Activated CD8-positive, alpha-beta memory T cell treated with anti-CD3 and anti-CD28 coated beads, Interleukin-2, amount 50 U/mL, for 24 hours (primary cell): ENCODE data around the gene DGKG.

ENCODE experiments used
- DNase-seq: peaks from one replicate; pipeline ENCODE4 v3.0.0-alpha.2; 2020; ENCODE audit errors: extremely low read depth

DGKG gene

DNA sequence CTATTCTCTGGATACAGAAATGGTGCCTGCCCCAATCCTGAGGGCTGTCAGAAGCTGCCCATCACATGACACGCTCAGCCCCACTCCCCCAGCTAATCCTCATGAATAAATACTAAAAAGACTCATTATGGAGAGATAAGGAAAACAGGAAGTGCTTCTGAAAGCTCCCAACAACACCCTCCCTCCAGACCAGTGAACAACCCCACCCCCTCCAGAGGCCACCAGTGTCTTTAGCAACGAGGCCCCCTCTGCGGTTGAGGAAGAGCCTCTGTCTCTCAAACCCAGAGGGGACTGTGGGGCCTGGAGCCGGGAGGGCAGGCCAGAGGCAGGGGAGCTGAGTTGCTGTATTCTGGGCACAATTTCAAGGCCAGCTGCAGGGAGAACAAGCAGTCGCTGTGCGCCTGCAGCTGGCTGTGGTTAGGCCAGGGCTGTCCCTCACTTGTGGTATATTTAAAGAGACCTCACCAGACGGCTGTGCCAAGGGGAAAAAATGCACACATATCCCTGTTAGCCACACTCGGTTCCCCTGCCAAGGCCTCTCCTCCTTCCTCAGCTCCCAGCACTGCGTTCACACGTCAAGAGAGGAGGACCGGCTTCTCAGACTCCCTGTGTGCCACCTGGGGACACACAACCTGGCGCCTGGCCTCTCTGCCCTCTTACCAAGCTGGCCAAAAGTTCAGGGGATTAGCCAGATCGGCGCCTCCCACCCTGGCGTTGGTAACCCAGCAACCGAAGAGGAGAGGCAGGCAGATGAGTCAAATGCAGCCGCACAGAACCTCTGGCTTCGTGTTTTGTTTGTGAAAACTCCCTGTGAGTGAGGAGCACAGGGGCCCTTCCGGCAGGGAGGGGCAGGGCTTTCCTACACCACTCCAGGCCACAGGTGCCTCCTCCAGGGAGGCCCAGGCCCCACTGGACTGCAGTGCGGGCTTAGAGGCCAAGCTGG lies 152.0 kb downstream of the DGKG start:
- no peak for DNase-seq

DNA sequence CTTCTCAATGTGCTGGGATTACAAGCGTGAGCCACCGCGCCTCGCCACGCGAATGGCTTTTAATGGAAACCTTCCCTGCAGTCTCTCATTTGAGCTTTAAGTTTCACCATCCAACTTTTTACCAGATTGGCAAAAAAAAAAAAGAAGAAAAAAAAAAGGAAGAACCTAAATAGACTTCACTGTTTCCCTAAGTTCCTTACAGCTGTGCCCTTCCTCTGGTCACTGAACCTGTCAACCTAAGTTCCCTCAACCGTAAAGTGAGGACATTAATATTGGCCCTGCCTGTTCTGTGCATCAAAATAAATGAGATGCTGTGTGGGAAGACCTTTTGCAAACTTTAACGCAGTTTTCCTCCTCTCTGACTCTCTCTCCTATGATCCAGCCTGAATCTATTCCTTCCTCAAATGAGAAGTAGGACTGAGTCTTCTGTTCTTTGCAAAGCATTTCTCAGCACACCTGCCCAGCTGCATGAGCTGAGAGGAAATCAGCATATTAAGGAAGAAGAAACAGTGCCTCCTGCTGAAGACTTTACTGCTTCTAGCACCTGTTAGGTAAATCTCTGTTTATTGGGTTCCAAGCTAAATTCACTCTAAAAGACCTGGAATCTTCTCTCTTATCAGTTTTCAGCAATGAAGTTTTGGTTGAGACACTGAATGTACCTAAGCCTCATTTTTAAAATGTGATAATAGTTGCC lies 153.6 kb downstream of the DGKG start:
- no peak for DNase-seq

DNA sequence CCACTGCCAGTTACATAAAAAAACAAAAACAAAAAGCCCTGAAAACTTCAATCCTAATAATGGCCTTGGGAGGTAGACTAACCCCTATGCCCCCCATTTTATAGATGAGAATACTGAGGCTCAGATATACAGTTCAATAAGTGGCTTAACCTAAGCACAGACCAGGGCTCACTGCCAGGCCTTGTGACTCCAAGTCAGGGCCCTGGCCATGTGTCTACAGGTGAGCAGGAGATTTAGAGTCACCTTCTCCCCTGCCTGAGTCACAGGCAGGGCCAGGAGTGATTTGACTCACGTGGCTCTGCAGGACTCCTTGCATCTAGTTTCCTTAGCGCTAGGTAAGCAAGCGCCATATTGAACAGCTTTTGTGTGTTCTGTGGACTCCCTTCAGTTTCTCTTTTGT lies 154.5 kb downstream of the DGKG start:
- DNase-seq = no peak

DNA sequence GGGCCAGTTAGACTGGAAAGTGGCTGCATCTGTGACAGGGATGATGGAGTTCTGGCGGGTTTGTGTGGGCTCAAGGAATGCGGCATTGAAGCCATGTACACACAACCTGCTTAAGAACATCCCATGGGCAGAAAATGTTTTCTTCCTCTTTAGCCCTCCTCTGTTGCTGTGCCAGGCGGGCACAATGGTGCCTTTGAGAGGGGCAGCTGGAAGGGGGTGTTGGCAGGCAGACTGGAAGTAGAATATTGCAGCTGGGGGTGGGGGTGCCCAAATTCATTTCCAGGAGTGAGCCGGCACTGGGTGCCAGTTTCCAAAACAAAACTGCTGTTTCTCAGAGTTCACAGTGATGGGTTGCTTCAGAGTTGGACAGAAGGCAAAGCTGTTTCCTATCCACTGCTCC lies 161.3 kb downstream of the DGKG start:
- no peak for DNase-seq

DNA sequence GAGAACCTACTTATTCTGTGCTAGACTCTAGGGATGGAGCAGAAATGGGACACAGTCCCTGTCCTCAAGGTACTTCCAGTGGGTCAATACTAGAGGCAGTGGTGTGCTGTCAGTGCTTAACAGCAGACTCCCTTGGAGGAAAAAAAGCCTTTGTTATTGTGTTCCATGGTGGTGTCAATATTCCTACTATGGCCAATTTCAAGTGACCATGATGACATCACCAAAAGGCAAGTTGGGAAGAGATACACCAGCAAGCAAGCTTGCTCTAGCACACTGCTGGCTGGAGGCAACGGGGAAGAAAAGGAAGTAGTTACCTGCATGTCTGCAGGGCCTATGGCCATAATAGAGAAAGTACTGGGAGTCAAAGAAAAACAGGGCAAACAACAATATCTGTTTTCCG lies 163.6 kb downstream of the DGKG start:
- DNase-seq = no peak

DNA sequence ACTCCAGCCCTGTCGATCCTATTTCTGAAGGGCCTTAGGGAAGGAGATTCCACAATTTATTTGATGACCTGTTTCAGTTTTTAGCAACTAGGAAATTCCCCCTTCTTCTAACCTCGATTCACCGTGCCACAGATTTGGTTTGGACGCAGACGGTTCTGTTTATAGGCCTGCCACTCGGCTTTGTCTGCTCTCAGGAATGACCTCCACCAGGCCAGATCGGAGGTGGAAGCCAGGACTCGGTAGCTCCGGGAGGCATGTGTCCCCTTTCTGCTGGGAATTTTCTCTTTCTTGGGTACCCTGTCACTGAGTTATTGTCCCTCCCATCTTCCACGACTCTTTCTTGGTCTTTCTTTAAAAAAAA lies 167.6 kb downstream of the DGKG start:
- DNase-seq = no peak

DNA sequence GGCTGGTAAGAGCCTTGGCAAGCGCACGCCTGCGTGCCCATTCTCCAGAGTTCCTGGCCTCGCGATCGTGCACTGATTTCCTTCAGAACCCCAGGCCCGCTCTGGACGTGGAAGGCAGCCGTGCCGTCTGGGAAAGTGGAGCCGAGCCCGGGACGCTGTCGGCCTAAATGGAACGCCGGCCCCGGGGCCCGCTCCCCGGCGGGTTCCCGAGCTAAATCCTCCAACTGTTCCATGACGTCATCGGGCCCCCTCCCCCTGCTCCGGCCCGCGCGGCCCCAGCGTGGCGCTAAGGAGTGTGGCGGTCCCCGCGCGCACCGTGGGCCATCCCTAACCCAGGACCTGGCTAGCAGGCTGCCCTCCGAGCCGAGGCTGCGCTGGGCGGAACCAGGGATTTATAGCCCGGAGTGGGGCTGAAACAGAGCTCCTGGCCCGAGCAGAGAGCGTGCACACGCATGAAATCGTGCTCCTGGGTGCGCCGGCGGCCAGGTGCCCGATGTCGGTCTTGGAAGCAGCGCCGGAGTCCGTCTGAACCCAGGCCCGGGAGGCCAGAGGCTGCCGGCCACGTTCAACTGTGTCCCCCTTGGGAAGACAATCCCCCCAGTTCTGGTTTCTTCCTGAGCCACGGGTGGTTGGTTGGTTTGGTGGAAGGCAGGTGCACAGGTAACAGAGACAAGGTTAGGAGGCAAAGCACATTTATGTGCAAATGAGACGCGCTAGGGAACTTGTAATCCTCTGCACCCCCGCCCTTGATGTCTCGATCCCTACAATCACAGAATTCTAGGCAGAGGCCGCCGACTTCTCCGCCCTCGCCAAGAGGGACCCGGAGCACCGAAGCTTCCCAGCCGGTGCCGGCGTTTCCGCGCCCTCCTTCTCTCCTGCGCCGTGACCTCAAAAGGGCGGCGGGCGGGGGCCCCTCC lies 168.2 kb downstream of the DGKG start:
- DNase-seq = no peak

DNA sequence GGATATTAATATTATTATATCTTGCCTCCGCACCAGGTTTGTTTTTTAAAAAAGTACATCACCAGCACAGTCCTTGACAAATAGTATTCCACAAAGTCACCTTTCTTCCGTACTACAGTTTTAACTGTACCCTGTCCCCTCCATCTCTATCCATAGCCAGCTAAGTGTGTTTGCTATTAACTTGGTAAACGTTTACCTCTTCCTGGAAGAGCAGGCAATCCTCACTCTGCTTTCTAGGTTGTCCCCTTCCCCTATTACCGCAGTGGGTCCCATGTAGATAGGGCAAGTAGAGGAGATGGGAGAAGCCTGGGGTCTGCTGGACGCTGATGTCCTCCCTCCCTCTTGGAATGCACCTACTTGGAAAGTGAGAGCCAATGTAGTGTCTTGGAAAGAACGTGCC lies 169.2 kb downstream of the DGKG start:
- DNase-seq = no peak

DNA sequence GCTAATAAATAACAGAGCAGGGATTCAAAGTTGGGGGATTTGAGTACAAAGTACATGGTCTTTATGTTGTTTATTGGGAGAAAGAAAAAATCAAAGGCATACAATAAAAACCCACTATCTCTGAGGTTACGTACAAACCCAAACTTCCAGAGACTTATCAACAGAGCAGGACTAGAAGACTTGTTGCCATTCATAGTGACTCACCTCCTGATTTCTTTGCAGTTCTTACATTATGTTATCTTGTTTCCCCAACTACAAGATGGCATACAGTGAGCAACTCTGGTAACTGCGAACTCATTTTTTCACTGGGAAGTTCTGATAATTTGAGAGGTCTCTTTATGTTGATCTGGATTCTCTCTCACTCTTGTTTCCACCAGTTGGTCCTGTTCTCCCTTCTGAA lies 172.5 kb downstream of the DGKG start:
- DNase-seq = no peak

DNA sequence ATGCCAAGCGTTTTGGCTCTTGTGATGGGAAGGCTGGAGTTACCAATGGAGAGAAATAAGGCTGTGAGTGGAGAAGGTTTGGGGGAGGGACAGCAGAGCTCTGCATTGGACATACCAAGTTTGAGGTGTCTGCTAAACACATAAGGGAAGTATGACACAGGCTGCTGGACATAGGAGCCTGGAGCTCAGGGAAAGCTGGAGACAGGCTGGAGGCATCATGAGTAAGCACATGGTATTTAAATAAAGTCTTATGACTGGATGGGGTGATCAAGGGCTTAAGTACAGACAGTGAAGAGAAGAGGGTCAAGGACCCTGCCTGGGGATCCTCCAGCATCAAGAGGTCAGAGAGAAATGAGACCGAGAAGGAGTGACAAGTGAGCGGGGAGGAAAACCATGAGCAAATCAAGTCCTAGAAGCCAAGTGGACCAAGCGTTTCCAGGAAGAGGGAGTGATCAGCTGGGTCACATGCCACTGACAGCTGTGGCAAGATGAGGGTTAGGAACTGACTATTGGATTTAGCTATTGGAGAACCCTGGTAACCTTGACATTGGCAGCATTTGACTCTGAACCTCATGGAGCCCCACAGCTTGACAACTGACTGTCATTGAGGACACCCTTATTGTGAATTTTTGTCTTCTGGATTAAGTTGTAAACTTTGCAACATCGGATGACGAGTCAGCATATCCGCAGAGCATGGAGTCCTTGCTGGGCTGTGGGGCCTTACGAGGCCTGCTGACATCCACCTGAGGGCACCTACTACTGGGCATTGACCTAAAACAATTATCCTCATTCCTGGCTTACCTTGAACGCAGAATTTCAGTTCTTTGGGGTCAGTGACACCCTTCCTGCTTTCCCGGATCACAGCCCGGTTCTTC lies 174.4 kb downstream of the DGKG start:
- no peak for DNase-seq

DNA sequence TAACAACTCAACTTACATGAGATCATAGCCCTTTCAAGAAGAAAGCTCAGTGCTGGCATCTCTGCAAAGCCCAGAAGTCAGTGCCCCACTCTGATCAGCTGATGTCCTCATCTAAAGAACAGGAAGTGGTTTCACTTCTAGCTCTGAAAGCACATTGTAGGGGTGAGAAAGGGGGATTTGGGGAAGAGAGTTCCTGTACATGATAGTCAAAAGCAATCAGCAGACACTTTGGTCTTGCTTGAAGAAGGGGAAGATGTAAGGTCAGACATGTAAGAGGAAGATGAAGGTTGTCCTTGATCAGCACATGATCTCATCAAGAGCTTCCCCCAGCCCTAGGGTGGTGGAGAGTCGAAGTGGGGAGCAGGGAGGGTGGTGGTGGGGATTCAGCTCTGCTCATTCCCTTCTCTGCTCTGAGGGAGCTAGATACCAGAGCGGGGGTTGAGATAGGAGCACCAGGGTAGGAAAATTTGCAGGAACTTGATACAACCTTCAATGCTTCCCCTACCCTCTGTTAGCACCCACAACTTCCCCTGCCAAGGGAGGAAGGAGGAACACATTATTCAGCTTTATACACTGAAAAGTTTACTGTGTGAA lies 176.7 kb downstream of the DGKG start:
- no peak for DNase-seq

DNA sequence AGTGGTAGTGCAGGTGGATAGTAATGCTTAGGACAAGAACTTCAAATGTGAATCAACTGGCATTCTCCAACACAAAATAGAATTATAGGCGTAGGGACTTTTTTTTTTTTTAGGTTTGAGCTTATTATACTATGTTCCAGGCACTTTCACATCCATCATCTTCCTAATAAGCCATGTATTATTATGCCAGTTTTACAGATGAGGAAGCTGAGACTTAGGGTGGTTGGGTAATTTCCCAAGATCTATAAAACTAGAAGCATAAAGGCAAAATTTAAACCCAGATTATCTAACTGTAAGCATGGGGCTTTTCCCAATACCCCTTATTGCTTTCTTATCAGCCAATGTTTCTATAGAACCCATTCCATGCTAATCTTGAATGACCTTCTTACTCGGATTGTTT lies 178.0 kb downstream of the DGKG start:
- DNase-seq = no peak

DNA sequence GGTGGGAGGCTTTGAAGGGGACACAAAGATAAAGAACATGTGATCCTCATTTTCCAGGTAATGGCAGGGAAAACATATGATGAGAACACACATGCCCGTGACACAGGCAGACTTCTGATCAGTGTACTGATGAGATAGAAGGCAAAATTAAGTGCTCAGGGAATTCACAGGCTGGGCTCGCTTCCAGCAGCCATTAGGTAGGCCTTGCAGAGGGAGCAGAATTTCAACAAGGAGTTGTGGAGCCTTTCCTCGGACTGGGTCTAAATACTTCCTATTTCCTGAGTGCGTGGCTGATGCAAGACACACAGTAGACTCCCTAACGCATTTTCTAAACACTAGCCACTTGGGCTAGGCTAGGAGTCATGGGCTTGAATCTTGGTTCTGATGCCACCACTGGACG lies 179.2 kb downstream of the DGKG start:
- no peak for DNase-seq

DNA sequence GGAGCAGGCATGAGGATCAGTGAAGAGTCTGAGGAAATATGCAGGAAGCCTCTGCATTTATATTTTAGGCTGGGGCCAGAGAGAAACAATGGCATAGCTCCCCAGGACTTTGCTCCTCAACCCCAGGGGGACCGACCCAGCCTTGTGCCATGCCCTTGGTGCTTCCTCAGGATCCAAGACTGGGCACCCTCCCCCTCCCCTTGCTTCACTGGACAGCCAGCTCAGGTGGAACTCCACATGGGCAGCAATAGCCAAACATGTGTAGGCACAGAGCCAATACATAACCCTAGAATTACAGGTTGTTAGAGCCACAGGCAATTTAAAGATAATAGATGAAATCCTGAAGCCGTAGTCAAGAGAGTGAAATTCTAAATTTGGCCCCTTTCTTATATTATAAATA lies 180.1 kb downstream of the DGKG start:
- DNase-seq = no peak

DNA sequence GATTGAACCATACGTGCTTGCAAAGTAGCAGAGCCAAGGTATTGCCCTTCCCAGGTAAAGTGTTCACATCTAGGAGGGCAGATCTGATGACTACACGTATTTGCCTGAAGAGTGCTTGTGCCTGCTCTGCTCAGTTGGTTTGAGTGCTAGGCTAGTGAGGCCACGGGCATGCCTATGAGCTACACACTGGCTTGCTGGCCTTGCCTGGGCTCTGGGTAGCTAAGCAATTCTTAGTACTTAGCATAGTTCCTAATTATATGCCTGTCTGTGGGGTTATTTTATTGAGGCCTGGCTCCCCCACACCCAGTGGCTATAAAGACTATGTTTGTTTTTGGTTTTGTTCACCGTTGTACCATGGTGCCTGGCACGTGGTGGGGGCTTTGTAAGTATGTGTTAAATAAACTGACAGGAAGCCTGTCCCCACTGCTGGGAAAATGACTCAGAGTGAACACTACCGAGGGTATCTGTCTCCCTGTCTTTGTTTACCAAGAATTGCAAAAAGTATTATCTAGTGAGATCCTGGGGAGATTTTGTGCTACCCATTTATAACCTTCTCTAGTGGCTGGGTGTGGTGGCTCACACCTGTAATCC lies 181.0 kb downstream of the DGKG start:
- no peak for DNase-seq

DNA sequence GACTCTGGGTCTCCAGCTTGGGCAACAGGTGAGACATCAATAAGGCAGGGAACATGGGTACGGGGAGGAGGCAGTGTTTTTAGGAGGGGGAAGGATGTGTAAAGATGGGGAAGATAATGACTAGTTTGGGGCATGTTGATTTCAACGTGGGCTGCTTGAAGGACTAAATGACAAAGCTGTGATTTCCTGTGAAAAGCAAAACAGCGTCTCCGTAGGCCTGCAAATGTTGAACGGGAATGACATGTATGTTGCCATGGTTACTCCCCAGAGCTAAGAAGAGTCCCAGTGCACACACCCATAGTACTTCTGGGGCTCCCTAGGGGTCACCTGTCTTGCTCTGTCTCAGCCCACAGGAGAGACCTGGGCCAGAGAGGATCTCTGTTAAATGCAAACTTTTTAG lies 181.9 kb downstream of the DGKG start:
- DNase-seq = no peak

DNA sequence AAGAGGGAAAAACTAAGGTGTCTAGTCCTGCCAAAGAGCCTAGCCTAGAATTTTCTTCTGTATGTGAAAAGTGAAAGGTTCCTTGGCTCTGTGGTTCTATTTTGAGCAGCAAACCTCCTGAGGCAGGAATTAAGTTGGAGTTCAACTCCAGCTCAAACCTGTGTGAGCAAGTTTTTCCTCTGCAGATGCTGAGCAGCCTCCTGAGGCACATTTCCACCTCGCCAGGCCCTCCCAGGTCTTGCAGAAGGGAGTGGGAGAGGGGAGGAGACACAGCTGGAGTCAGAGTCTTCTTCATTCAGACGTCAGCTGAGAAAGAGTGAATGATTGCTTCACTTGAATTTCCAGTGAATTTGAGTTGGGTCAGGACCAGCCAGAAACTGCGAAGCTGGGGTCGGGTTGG lies 183.6 kb downstream of the DGKG start:
- no peak for DNase-seq

DNA sequence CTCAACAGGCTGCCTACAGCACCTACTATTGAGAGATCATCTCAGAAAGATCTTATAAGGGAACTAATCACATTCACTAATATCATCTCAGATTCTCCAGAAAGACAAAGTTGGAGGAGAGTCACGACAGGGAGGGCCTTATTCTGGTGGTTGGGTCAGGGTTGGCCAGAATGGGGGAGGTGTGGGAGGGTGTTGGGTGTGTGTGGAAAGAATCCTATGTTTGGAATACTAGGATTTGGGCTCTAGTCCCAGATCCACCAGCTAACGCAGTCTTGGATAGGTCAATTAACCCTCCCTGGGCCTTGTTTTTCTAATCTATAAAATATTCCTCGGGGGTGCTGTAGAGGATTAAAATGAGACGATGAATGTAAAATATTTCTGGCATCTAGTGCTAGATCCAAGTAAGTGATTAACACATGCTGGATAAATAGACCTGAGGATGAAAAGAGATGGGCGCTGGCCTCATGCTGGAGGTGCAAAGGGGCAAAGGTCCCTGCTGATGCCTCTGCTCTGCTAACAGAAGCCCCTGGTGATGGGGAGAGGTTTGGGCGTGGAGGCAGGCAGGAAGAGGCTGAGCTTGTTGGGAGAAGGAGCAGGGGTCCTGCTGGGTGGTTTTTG lies 185.6 kb downstream of the DGKG start:
- no peak for DNase-seq

DNA sequence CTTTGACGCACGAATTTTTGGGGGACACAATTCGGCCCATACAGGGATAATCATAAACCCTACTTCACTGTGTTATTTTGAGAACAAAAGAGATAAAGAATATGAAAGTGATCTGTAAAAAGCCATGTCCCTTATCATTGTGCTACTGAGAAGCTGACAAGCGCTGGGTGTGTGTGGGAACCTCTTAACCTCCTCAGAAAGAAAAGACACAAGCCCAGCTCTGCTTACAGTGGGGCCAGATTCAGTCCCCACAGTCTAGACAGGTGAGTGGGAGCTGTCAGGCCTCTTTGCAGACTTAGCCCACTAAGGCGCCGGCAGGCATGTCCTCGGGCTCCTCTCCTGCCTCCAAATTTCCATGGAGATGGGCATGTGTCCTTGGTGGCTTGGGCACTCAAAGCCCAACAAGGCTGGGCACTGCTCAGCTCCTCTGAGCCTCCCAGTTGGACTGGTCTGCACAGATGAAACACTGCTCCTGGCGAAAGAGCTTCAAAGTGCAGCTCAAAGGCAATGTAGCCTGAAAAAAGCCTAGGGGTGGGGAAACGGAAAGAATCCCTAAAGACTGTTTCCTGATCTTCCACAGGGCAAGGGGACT lies 188.7 kb downstream of the DGKG start:
- no peak for DNase-seq

DNA sequence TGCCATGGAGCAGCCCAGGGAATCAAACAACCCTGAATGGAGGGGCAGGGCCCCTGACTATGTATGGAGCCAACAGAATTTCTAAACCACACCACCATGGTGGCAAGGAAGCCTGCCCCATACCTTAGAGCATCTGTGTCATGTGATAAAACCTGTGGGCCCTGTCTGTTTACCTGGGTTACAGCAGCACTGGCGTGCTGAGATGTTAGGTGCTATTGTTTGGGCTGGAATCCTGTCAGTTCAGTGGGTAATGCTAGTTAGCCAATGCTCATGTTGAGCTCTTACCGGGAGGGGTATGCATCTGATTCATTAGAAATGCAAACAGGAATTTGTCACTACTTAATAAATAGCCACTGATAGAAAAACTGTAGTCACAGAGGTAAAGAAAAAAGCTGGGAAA lies 189.7 kb downstream of the DGKG start:
- no peak for DNase-seq
